ENCODE results near the gene NGF. TPM values are rescaled to one million over a fixed set of nuclear protein-coding genes. Genes with fewer than 3 reads are reported as not detected.
A peak's percentile ranks its signal among the peaks of the same experiment; 100 is the strongest.

Gene NGF
- total RNA-seq, 4 donors from 2014 or later, result 2.8 to 4.0 (median 3.2) TPM; not detected in 1

DNA sequence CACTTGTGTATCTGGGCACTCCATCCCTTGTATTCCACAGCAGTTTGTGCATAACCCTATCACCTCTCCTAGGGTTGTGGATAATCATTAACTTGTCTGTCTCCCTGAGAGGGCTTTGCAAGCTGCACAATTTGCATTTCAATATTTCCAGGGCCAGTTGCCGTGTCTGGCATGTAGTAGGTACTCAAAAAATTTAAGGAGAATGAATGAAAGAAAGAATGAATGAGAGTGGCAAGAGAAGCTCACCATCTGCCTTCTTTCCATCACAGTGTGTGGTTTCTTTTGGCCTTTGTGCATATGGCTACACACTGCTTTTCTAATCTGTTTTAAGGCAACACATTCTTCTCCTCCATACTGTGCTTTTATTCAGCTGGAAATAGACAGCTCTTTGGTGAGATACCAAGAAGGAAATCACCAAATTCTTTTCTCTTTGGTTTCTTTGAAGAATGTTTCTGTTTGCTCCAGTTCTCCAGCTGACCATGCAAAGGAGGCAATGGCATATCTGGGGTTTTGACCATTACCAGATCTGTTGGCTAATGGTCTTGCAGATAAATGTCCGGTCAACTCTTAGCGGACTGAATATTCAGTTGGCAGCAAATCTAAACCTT, 49.4 kb downstream of the NGF start:
- no peak overlapping the region for H3K4me3 ChIP-seq (replicated peaks in 1 of 3)
- H3K36me3 ChIP-seq, result no peaks in the 10 kb centered on the region
- no peak for TF ChIP-seq POLR2A (IDR thresholded peaks at IDR 0.05)
- TF ChIP-seq, protein P1, sequence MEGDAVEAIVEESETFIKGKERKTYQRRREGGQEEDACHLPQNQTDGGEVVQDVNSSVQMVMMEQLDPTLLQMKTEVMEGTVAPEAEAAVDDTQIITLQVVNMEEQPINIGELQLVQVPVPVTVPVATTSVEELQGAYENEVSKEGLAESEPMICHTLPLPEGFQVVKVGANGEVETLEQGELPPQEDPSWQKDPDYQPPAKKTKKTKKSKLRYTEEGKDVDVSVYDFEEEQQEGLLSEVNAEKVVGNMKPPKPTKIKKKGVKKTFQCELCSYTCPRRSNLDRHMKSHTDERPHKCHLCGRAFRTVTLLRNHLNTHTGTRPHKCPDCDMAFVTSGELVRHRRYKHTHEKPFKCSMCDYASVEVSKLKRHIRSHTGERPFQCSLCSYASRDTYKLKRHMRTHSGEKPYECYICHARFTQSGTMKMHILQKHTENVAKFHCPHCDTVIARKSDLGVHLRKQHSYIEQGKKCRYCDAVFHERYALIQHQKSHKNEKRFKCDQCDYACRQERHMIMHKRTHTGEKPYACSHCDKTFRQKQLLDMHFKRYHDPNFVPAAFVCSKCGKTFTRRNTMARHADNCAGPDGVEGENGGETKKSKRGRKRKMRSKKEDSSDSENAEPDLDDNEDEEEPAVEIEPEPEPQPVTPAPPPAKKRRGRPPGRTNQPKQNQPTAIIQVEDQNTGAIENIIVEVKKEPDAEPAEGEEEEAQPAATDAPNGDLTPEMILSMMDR (IDR thresholded peaks at IDR 0.05), result no peak
- intact Hi-C loops (cut with DNase I), result no loop called here
- 80 to 96% methylated on average over 3 of the region's 3 CpGs for WGBS, 2 donors
- H3K27ac ChIP-seq, result no peak overlapping the region
- no peaks in the 10 kb centered on the region for H3K27me3 ChIP-seq
- peaks cover 0 to 8% of the 10 kb centered on the region in 2 donors for H3K4me1 ChIP-seq
- DNase-seq, result no peak
- no peaks in the 10 kb centered on the region for H3K9me3 ChIP-seq

DNA sequence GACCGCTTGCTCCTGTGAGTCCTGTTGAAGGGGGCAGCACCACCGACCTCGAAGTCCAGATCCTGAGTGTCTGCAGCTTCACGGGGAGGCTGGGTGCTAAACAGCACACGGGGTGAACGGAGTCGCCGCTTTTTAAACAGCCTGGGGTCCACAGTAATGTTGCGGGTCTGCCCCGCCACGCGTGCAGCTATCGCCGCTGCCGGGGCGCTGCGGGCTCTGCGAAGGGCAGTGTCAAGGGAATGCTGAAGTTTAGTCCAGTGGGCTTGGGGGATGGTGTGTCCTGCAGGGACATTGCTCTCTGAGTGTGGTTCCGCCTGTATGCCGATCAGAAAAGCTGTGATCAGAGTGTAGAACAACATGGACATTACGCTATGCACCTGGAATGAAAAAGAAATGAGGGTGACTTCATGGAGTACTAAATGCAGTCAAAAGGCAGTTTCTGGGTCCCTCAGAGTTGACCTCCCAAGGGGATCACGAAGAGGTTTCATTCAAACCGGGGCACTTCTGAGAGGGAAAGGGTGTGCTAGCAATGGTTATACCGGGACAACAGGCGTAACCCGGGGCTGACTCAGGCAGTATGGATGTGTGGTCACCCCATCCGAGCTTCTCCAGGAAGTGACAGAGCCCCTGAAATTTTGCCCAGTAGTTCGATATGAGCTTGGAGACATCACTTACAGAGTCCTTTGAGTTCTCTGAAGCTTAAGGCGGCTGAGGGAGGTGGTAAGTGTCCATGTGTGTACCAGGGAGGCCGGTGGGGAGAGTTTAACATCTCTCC, 51.4 kb downstream of the NGF start:
- no peak for TF ChIP-seq POLR2A (IDR thresholded peaks at IDR 0.05)
- Histone ChIP-seq H3K27me3 (no peaks in the 10 kb centered on the region), H3K36me3 (no peaks in the 10 kb centered on the region), H3K27ac (no peak overlapping the region), H3K4me1 (peaks cover 0 to 8% of the 10 kb centered on the region in 2 donors), H3K9me3 (no peaks in the 10 kb centered on the region), H3K4me3 (replicated peaks in 1 of 3) (no peak overlapping the region)
- intact Hi-C loops (cut with DNase I), result no loop called here
- WGBS, 2 donors, result 91 to 95% methylated on average over 30 of the region's 30 CpGs
- DNase-seq, result no peak

DNA sequence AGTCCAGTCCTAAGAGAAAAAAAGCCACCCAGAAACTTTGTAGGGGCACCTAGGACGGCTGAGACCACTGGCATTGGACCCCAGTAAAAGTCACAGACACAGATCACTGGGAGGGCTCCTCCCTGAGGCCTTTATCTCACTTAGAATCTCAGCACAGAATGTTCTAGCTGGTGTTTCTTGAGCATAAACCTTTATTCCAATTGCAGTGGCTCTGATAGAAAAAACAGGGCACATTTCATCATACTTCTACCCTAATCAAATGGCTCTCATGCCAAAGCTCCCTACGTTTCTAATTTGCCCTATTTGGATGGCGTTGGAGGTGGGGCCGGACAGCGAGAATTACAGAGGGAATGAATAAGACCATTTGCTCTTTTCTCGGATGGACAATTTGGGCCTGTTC, 53.8 kb downstream of the NGF start:
- WGBS, 2 donors, result 74 to 78% methylated on average over 6 of the region's 6 CpGs
- Histone ChIP-seq H3K36me3 (no peaks in the 10 kb centered on the region), H3K27ac (peak overlapping the region; percentile 22 to 70 (median 65)), H3K9me3 (no peaks in the 10 kb centered on the region), H3K27me3 (no peaks in the 10 kb centered on the region), H3K4me1 (peaks cover 0 to 8% of the 10 kb centered on the region in 2 donors), H3K4me3 (replicated peaks in 1 of 3) (peak overlapping the region in 1 of 3 donors; percentile 14)
- intact Hi-C loops (cut with DNase I), result no loop called here
- DNase-seq, result no peak
- TF ChIP-seq POLR2A (IDR thresholded peaks at IDR 0.05), result no peak
- TF ChIP-seq, protein P1 (IDR thresholded peaks at IDR 0.05), result no peak

DNA sequence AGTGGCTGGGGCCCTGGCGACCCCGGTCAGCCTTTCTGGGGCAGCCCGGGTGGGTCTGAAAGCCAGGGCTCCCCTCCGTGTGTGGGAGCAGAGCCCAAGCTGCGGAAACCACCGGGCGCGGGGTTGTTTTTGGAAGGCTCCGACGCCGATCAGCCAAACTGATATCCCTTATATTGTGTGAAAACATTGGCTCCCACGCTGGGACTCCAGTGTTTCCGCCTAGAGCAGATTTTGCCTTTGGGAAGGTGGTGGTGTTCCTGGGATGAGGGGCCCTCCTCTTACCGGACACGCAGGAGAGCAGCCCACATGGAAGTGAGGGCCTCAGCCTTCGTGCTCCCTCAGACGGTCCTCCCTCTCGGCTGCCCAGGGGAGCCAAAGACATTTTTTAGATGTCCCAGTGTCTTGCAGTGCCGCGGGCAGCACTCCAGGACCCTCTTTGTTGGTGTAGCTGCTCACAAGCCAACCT, 54.3 kb downstream of the NGF start:
- H3K36me3 ChIP-seq, result no peaks in the 10 kb centered on the region
- no peak for DNase-seq
- H3K4me1 ChIP-seq, result peaks cover 0 to 8% of the 10 kb centered on the region in 2 donors
- TF ChIP-seq, protein P1 (IDR thresholded peaks at IDR 0.05), result no peak
- TF ChIP-seq POLR2A (IDR thresholded peaks at IDR 0.05), result no peak
- intact Hi-C loops (cut with DNase I), result no loop called here
- no peaks in the 10 kb centered on the region for H3K9me3 ChIP-seq
- H3K27me3 ChIP-seq, result no peaks in the 10 kb centered on the region
- H3K4me3 ChIP-seq (replicated peaks in 1 of 3), result peak overlapping the region in 1 of 3 donors; percentile 14
- peak overlapping the region; percentile 16 to 70 (median 65) for H3K27ac ChIP-seq
- 71 to 82% methylated on average over 20 of the region's 20 CpGs for WGBS, 2 donors

DNA sequence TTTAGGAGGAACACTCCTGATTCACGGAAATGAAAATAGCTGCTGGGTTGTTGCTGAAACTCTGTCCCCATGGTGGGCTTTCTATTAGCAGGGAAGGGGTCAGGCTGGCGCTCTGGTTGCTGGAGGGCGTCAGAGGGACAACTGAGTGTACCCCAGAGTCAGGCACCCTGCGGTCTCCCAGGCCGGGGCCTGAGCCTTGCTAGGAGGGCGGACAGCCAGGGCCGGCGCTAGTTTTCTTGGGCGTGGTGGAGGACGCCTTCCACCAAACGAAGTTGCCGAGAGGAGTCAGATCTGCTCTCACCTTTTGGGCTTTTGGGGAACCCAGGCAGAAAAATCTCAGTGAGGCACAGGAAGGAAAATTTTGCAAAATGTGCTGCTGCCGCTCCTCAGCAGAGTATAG, 54.8 kb downstream of the NGF start:
- Histone ChIP-seq H3K27me3 (no peaks in the 10 kb centered on the region), H3K9me3 (no peaks in the 10 kb centered on the region), H3K36me3 (no peaks in the 10 kb centered on the region), H3K4me3 (replicated peaks in 1 of 3) (no peak overlapping the region), H3K27ac (peak overlapping the region; percentile 16 to 70 (median 65)), H3K4me1 (peaks cover 0 to 8% of the 10 kb centered on the region in 2 donors)
- TF ChIP-seq POLR2A (IDR thresholded peaks at IDR 0.05), result no peak
- TF ChIP-seq, protein P1 (IDR thresholded peaks at IDR 0.05), result no peak
- DNase-seq, result no peak
- intact Hi-C loops (cut with DNase I), result no loop called here
- WGBS, 2 donors, result 88 to 92% methylated on average over 13 of the region's 13 CpGs

All from thyroid gland (tissue), 4 donors.